Measurements from ENCODE around the gene TFDP3. TPM values are rescaled to one million over a fixed set of nuclear protein-coding genes. Genes with fewer than 3 reads are reported as not detected.

Gene TFDP3
- total RNA-seq, 1 donor from 2014 or later = not detected

DNA sequence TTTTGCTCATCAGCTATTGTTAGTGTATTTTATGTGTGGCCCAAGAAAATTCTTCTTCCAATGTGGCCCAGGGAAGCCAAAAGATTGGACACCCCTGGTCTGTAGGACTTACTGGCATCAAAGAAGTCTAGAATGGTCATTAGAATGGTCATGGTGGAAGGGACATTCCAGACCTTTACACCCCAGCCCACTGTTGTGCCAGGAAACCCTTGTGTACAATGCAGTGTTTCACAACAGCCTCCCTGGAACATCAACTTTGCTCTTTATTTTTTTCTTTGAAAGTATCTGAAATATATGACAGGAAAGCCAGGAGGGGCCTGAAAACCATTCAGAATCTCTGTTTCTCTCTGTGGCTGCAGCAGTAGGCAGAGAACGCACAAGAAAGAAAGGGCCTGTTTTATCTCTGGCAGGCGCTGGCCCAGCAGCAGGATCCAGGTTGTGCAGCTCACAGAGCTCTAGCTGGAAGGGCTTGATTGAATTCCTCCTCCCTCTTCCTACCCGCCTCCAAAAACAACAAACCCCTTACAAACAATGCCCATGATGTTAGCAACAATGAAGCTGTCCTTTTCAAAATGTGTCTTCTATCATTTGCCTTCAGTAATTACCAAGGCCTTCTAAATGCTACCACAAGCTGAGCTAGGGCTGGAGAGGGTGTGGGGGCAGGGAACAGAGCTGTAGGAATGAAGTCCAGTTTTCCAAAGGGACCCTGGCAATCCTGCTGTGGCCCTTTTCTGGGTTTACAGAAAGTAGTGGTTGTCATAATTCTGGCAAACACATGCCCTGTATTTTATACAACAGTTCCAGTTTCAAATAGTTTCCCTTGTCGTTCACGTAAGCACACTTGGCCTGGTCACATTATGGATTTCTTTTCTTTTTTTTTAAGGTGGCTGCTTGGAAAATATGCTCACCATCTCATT is 32.3 kb upstream of the TFDP3 start:
- Histone ChIP-seq H3K36me3 (no peaks in the 10 kb centered on the region), H3K4me3 (no peak overlapping the region), H3K9me3 (replicated peaks) (peaks cover 13% of the 10 kb centered on the region), H3K27me3 (ENCODE audit: low read depth) (no peaks in the 10 kb centered on the region), H3K4me1 (no peaks in the 10 kb centered on the region), H3K27ac (replicated peaks) (no peak overlapping the region)
- no peak for DNase-seq
- intact Hi-C loops (cut with micrococcal nuclease) = no loop called here
- TF ChIP-seq, protein P1, sequence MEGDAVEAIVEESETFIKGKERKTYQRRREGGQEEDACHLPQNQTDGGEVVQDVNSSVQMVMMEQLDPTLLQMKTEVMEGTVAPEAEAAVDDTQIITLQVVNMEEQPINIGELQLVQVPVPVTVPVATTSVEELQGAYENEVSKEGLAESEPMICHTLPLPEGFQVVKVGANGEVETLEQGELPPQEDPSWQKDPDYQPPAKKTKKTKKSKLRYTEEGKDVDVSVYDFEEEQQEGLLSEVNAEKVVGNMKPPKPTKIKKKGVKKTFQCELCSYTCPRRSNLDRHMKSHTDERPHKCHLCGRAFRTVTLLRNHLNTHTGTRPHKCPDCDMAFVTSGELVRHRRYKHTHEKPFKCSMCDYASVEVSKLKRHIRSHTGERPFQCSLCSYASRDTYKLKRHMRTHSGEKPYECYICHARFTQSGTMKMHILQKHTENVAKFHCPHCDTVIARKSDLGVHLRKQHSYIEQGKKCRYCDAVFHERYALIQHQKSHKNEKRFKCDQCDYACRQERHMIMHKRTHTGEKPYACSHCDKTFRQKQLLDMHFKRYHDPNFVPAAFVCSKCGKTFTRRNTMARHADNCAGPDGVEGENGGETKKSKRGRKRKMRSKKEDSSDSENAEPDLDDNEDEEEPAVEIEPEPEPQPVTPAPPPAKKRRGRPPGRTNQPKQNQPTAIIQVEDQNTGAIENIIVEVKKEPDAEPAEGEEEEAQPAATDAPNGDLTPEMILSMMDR (IDR thresholded peaks at IDR 0.05; ENCODE audit: borderline replicate concordance) = no peak

GRCh38 chrX:133249266-133250058 is 31.3 kb upstream of the TFDP3 start:
- no peaks in the 10 kb centered on the region for H3K36me3 ChIP-seq
- DNase-seq = no peak
- H3K4me1 ChIP-seq = no peaks in the 10 kb centered on the region
- TF ChIP-seq, protein P1 (IDR thresholded peaks at IDR 0.05; ENCODE audit: borderline replicate concordance) = peak; percentile 18
- H3K27ac ChIP-seq (replicated peaks) = no peak overlapping the region
- H3K9me3 ChIP-seq (replicated peaks) = peaks cover 13% of the 10 kb centered on the region
- intact Hi-C loops (cut with micrococcal nuclease) = no loop called here
- no peak overlapping the region for H3K4me3 ChIP-seq
- H3K27me3 ChIP-seq (ENCODE audit: low read depth) = no peaks in the 10 kb centered on the region

- DNase-seq = no peak
- H3K27me3 ChIP-seq (ENCODE audit: low read depth) = no peaks in the 10 kb centered on the region
- H3K4me3 ChIP-seq = no peak overlapping the region
- TF ChIP-seq, protein P1 (IDR thresholded peaks at IDR 0.05; ENCODE audit: borderline replicate concordance) = no peak
- H3K4me1 ChIP-seq = no peaks in the 10 kb centered on the region
- H3K36me3 ChIP-seq = no peaks in the 10 kb centered on the region
- no peak overlapping the region for H3K27ac ChIP-seq (replicated peaks)
- intact Hi-C loops (cut with micrococcal nuclease) = no loop called here
- peaks cover 13% of the 10 kb centered on the region for H3K9me3 ChIP-seq (replicated peaks)
Measured at GRCh38 chrX:133248177-133248576, 30.0 kb upstream of the TFDP3 start.

DNA sequence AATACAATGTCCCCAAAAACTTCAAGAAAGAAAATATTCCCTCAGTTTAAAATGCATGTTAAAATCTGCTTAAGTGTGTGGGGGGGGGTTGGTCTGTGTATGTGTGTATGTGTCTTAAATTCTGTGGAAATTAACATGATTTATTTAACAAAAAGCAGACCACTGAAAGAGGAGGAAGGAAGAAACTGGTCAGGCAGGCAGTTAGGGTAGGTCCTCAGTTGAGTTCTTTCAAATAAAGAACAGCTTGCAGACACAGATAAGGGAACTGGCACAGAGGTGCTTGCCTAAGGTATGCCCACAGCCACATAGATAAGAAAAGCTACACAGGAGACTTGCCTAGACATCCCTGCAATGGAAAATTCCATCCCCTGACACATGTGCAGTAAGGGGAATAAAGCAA is 28.8 kb upstream of the TFDP3 start:
- no peak for DNase-seq
- Histone ChIP-seq H3K27me3 (ENCODE audit: low read depth) (no peaks in the 10 kb centered on the region), H3K4me3 (no peak overlapping the region), H3K9me3 (replicated peaks) (peaks cover 13% of the 10 kb centered on the region), H3K36me3 (no peaks in the 10 kb centered on the region), H3K4me1 (no peaks in the 10 kb centered on the region), H3K27ac (replicated peaks) (no peak overlapping the region)
- TF ChIP-seq, protein P1 (IDR thresholded peaks at IDR 0.05; ENCODE audit: borderline replicate concordance) = no peak
- intact Hi-C loops (cut with micrococcal nuclease) = no loop called here

DNA sequence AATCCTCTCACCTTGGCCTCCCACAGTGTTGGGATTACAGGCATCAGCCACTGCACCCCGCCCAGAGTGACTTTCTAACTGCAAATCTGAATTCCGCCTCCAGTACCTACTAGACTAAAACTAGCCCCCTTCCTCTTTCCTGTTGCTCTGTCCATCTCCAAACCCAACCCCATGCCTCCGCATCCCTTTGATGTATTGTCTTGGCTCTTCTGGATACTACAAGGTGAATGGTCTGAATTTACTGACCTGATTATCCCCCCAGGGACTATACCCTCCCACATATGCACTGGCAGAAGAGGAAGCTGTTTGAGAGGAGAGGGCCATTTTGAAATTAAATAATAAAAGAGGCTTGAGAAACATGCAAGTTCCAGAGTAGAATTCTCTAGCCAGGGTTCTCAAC is 17.7 kb upstream of the TFDP3 start:
- Histone ChIP-seq H3K4me1 (no peaks in the 10 kb centered on the region), H3K27ac (replicated peaks) (no peak overlapping the region), H3K27me3 (ENCODE audit: low read depth) (no peaks in the 10 kb centered on the region), H3K9me3 (replicated peaks) (no peaks in the 10 kb centered on the region), H3K36me3 (no peaks in the 10 kb centered on the region), H3K4me3 (no peak overlapping the region)
- DNase-seq = no peak
- TF ChIP-seq, protein P1 (IDR thresholded peaks at IDR 0.05; ENCODE audit: borderline replicate concordance) = no peak
- intact Hi-C loops (cut with micrococcal nuclease) = no loop called here
